Neuronal stem cell (in vitro differentiated cells): Measurements from ENCODE around the gene SDR42E2.

Experiments used
- DNase-seq: peaks from one replicate; pipeline ENCODE4 v3.0.0-alpha.2; 2013; ENCODE audit warnings: low spot score
- H2AFZ ChIP-seq: one replicate; pipeline ENCODE4 v1.6.1; 2013; ENCODE audit warnings: mild to moderate bottlenecking, low read length, inconsistent platforms
- H2AK5ac ChIP-seq: 2 replicates; pipeline ENCODE4 v1.6.1; 2013; ENCODE audit warnings: low read depth, mild to moderate bottlenecking, inconsistent platforms, low read length, moderate library complexity, mixed read lengths
- H2BK120ac ChIP-seq: 2 replicates; pipeline ENCODE4 v1.6.1; 2013; ENCODE audit warnings: low read depth, mild to moderate bottlenecking, inconsistent platforms, low read length, moderate library complexity, mixed read lengths
- H2BK12ac ChIP-seq: one replicate; pipeline ENCODE4 v1.6.1; 2013; ENCODE audit warnings: low read length, inconsistent platforms
- H2BK15ac ChIP-seq: 2 replicates; pipeline ENCODE4 v1.6.1; 2013; ENCODE audit warnings: mild to moderate bottlenecking, low read length, inconsistent platforms, mixed read lengths
- H2BK5ac ChIP-seq: one replicate; pipeline ENCODE4 v1.6.1; 2013; ENCODE audit warnings: inconsistent platforms, mild to moderate bottlenecking, low read length, moderate library complexity
- H3K14ac ChIP-seq: one replicate; pipeline ENCODE4 v1.6.1; 2013; ENCODE audit warnings: low read length, inconsistent platforms
- H3K18ac ChIP-seq: 2 replicates; pipeline ENCODE4 v1.6.1; 2013; ENCODE audit warnings: low read length, inconsistent platforms
- H3K23ac ChIP-seq: 2 replicates; pipeline ENCODE4 v1.6.1; 2013; ENCODE audit warnings: low read depth, mild to moderate bottlenecking, mixed read lengths, low read length, inconsistent platforms; ENCODE audit not compliant: poor library complexity
- H3K27ac ChIP-seq: replicated peaks from 3 replicates; pipeline ENCODE4 v1.5.1; 2013; ENCODE audit warnings: low read length, inconsistent platforms
- H3K27me3 ChIP-seq, 3 experiments: 2 replicates each; pipeline ENCODE4 v1.6.1; 2013; ENCODE audit warnings: low read length in 3 of 3, mild to moderate bottlenecking in 2 of 3, inconsistent platforms in 1 of 3, low read depth in 1 of 3, mixed read lengths in 1 of 3, moderate library complexity in 1 of 3; ENCODE audit not compliant: control insufficient read depth in 3 of 3, insufficient read depth in 3 of 3
- H3K36me3 ChIP-seq, 2 donors: replicated peaks in 1 of 2; 2 replicates each; pipeline ENCODE4 v1.6.1; 2013; ENCODE audit warnings: low read length in 2 of 2; ENCODE audit not compliant: control insufficient read depth in 2 of 2, insufficient read depth in 2 of 2
- H3K4ac ChIP-seq: 2 replicates; pipeline ENCODE4 v1.6.1; 2013; ENCODE audit warnings: inconsistent platforms, mild to moderate bottlenecking, low read length, moderate library complexity
- H3K4me1 ChIP-seq, 2 donors: 1 replicate in 1 of 2; 2 replicates in 1 of 2; pipeline ENCODE4 v1.6.1; 2013; ENCODE audit warnings: low read length in 2 of 2, low read depth in 1 of 2; ENCODE audit not compliant: control insufficient read depth in 2 of 2, insufficient read depth in 1 of 2
- H3K4me2 ChIP-seq: one replicate; pipeline ENCODE4 v1.6.1; 2013; ENCODE audit warnings: mild to moderate bottlenecking, low read length, inconsistent platforms; ENCODE audit not compliant: insufficient read depth, poor library complexity, severe bottlenecking
- H3K4me3 ChIP-seq, 2 donors: 2 replicates each; pipeline ENCODE4 v1.5.1; 2013; ENCODE audit warnings: low read length in 2 of 2, mild to moderate bottlenecking in 2 of 2, inconsistent platforms in 1 of 2, moderate library complexity in 1 of 2
- H3K79me1 ChIP-seq: one replicate; pipeline ENCODE4 v1.6.1; 2013; ENCODE audit warnings: low read depth, mild to moderate bottlenecking, inconsistent platforms, low read length, moderate library complexity
- H3K9ac ChIP-seq: one replicate; pipeline ENCODE4 v1.6.1; 2013; ENCODE audit warnings: mild to moderate bottlenecking, low read depth, low read length, inconsistent platforms; ENCODE audit not compliant: poor library complexity
- H3K9me3 ChIP-seq, 2 donors: replicated peaks in 1 of 2; 2 replicates each; pipeline versions ENCODE3 to v1.6.1; 2013; ENCODE audit warnings: low read length in 2 of 2, mild to moderate bottlenecking in 2 of 2, inconsistent platforms in 1 of 2, low read depth in 1 of 2, mixed read lengths in 1 of 2, moderate library complexity in 1 of 2; ENCODE audit not compliant: control insufficient read depth in 2 of 2, insufficient read depth in 1 of 2
- H4K8ac ChIP-seq: one replicate; pipeline ENCODE4 v1.6.1; 2013; ENCODE audit warnings: low read depth, mild to moderate bottlenecking, inconsistent platforms, low read length, moderate library complexity
- H4K91ac ChIP-seq: one replicate; pipeline ENCODE4 v1.6.1; 2013; ENCODE audit warnings: low read length, low read depth, mild to moderate bottlenecking, inconsistent platforms; ENCODE audit not compliant: poor library complexity
- WGBS, 2 donors: extraction: QIAGEN DNeasy Blood & Tissue Kit; methylation state at CpG; one replicate each; pipeline ENCODE4 v1.1.7; 2013; ENCODE audit warnings: missing lambda C conversion rate in 2 of 2, mixed read lengths in 1 of 2; ENCODE audit not compliant: insufficient read length in 2 of 2, insufficient replicate concordance in 1 of 2; ENCODE audit errors: extremely low coverage in 2 of 2; 5-methylcytosine and 5-hydroxymethylcytosine counted together

SDR42E2 gene

DNA sequence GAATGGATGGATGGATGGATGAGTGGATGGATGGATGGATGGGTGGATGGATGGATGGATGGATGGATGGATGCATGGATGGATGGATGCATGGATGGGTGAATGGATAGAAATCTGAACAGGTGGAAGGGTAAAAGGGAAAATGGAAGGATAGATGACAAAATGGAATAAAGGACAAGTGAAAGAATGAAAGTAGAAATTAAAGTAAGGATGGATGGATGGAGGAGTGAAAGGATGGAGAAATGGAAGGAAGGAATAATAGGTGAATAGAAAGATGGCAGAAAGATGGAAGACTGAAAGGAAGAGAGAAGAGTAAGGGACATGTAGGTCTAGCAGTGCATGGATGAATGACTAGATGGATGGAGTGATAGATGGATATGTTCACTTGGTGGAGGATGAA, 40.1 kb upstream of the SDR42E2 start:
- no peak overlapping the region for H2BK15ac ChIP-seq
- H3K14ac ChIP-seq, result no peak overlapping the region
- no peaks in the 10 kb centered on the region for H3K27me3 ChIP-seq
- no peak overlapping the region for H2BK5ac ChIP-seq
- no peak overlapping the region for H3K23ac ChIP-seq
- H2AFZ ChIP-seq, result no peak overlapping the region
- H3K4ac ChIP-seq, result no peak overlapping the region
- no peak overlapping the region for H4K91ac ChIP-seq
- no peaks in the 10 kb centered on the region for H3K4me1 ChIP-seq
- no peak overlapping the region for H2BK12ac ChIP-seq
- no peak overlapping the region for H3K18ac ChIP-seq
- no peak for DNase-seq
- H2AK5ac ChIP-seq, result no peak overlapping the region
- H3K4me3 ChIP-seq, result no peak overlapping the region
- H4K8ac ChIP-seq, result no peak overlapping the region
- H3K9ac ChIP-seq, result no peak overlapping the region
- H3K4me2 ChIP-seq, result no peak overlapping the region
- H3K9me3 ChIP-seq, result no peaks in the 10 kb centered on the region
- H3K27ac ChIP-seq, result no peak overlapping the region
- H3K79me1 ChIP-seq, result no peaks in the 10 kb centered on the region
- no peak overlapping the region for H2BK120ac ChIP-seq
- no peaks in the 10 kb centered on the region for H3K36me3 ChIP-seq

DNA sequence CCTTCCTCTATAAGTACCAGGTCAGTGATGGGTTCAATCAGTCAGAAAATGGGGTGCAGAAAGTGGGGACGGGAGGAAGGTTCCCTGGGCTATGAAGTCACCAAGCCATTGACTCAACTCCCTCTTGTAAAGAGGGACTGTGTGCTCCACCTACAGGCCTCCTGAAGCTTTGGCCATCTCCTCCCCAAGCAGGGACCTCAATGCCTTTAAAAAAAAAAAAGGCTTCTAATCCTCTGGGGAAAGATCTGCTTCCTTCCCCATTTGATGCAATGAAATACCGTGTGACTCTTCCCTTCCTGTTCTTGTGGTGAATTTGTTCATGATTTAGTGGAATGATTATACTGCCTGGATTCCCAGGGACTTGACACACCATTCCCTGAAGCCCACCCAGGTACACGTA, 39.2 kb upstream of the SDR42E2 start:
- Histone ChIP-seq H2BK5ac (no peak overlapping the region), H3K36me3 (no peaks in the 10 kb centered on the region), H2BK15ac (no peak overlapping the region), H4K91ac (no peak overlapping the region), H3K4me3 (no peak overlapping the region), H3K9me3 (no peaks in the 10 kb centered on the region), H3K4me1 (no peaks in the 10 kb centered on the region), H3K4me2 (no peak overlapping the region), H2AFZ (no peak overlapping the region), H3K27me3 (no peaks in the 10 kb centered on the region), H3K79me1 (no peaks in the 10 kb centered on the region), H3K23ac (no peak overlapping the region), H2BK12ac (no peak overlapping the region), H2AK5ac (no peak overlapping the region), H3K18ac (no peak overlapping the region), H3K14ac (no peak overlapping the region), H4K8ac (no peak overlapping the region), H2BK120ac (no peak overlapping the region), H3K4ac (no peak overlapping the region), H3K27ac (no peak overlapping the region), H3K9ac (no peak overlapping the region)
- no CpG with 5 or more reads among the region's 3 CpGs for WGBS, 2 donors
- DNase-seq, result no peak

DNA sequence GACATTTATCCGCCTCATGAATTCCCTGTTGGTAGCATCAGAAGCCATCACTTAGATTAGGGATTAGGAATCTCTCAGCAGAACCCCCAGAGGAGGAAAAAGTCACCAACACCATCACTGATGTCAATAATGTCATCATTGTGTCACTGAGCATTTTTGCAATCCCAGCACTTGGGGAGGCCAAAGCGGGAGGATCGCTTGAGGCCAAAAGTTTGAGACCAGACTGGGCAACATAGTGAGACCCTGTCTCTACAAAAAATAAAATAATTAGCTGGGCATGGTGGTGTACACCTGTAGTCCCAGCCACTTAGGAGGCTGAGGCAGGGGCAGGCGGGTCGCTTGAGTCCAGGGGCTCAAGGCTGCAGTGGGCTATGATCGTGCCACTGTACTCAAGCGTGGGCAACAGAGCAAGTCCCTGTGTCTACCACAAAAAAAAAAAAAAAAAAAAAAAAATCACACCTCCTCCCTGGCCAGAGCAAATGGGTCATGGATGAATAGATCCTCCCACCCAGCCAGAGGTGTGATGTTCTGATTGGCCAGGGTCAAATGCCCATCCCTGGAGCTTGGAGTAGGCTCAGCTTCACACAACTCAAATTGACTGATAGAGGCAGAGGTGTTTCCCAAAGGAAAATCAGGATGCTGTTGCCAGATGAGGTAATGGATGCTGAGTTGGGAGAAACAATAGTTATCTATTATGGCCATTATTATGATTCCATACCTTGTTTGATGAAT, 38.4 kb upstream of the SDR42E2 start:
- no peak for DNase-seq
- no peak overlapping the region for H3K23ac ChIP-seq
- H3K79me1 ChIP-seq, result no peaks in the 10 kb centered on the region
- H2BK5ac ChIP-seq, result no peak overlapping the region
- no peak overlapping the region for H3K4ac ChIP-seq
- H4K8ac ChIP-seq, result no peak overlapping the region
- H2BK12ac ChIP-seq, result no peak overlapping the region
- WGBS, 2 donors, result no CpG with 5 or more reads among the region's 7 CpGs
- no peak overlapping the region for H2AFZ ChIP-seq
- H3K9me3 ChIP-seq, result no peaks in the 10 kb centered on the region
- no peaks in the 10 kb centered on the region for H3K4me1 ChIP-seq
- H3K27ac ChIP-seq, result no peak overlapping the region
- no peak overlapping the region for H3K9ac ChIP-seq
- H4K91ac ChIP-seq, result no peak overlapping the region
- no peak overlapping the region for H2BK120ac ChIP-seq
- H3K18ac ChIP-seq, result no peak overlapping the region
- no peak overlapping the region for H2BK15ac ChIP-seq
- no peaks in the 10 kb centered on the region for H3K36me3 ChIP-seq
- H3K4me2 ChIP-seq, result no peak overlapping the region
- no peaks in the 10 kb centered on the region for H3K27me3 ChIP-seq
- no peak overlapping the region for H2AK5ac ChIP-seq
- H3K14ac ChIP-seq, result no peak overlapping the region
- H3K4me3 ChIP-seq, result no peak overlapping the region

DNA sequence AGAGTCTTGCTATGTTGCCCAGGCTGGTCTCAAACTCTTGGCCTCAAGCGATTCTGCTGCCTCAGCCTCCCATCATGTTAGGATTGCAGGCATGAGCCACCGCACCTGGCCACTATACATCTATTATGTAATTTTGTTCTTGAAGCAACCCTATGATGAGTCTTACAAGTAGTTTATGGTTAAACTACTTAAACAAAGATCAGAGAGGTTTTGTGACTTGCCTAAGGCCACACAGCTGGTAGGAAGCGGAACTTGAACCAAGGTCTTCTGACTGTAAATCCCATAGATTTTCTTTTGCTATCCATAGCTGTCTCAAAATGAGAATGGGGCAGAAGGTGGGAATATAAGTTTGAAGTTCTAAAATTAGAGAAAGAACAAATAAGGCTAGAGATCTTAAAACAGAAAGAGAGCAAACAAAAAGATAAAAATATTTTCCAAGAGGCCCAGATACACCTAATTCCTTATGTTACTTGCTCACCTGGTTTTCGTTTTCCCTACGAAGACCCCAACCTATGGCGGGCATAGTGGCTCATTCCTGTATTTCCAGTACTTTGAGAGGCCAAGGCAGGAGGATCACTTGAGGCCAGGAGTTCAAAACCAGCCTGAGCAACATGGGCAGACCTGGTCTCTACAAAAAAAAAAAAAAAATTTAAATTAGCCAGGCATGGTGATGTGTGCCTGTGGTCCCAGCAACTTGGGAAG, 37.6 kb upstream of the SDR42E2 start:
- no peak overlapping the region for H2BK15ac ChIP-seq
- H3K4me1 ChIP-seq, result no peaks in the 10 kb centered on the region
- no CpG with 5 or more reads among the region's 6 CpGs for WGBS, 2 donors

More for the DNA sequence above, 37.6 kb upstream of the SDR42E2 start:
- Histone ChIP-seq H3K27me3 (no peaks in the 10 kb centered on the region), H4K8ac (no peak overlapping the region), H3K4ac (no peak overlapping the region), H3K18ac (no peak overlapping the region), H3K4me2 (no peak overlapping the region), H3K23ac (no peak overlapping the region), H3K14ac (no peak overlapping the region), H3K36me3 (no peaks in the 10 kb centered on the region), H3K79me1 (no peaks in the 10 kb centered on the region), H2BK5ac (no peak overlapping the region), H3K27ac (no peak overlapping the region), H2BK120ac (no peak overlapping the region), H2AFZ (no peak overlapping the region), H2AK5ac (no peak overlapping the region), H4K91ac (no peak overlapping the region), H2BK12ac (no peak overlapping the region), H3K4me3 (no peak overlapping the region), H3K9me3 (no peaks in the 10 kb centered on the region), H3K9ac (no peak overlapping the region)
- no peak for DNase-seq
